Measurements from ENCODE around the gene PNPLA3. TPM values are rescaled to one million over a fixed set of nuclear protein-coding genes. Genes with fewer than 3 reads are reported as not detected.

PNPLA3 gene
- total RNA-seq, 6 donors from 2014 or later = 0.59 to 6.3 (median 4.5) TPM

- TF ChIP-seq EP300 (IDR thresholded peaks at IDR 0.05) = no peak
- no peak for TF ChIP-seq POLR2AphosphoS5 (IDR thresholded peaks at IDR 0.05)
- TF ChIP-seq CTCF (IDR thresholded peaks at IDR 0.05) = no peak
- no peak for TF ChIP-seq POLR2A (IDR thresholded peaks at IDR 0.05)
- Histone ChIP-seq H3K4me1 (peaks cover 4 to 12% (median 10%) of the 10 kb centered on the region in 4 donors), H3K4me3 (no peak overlapping the region), H3K27ac (no peak overlapping the region), H3K27me3 (peaks cover 0 to 21% (median 14%) of the 10 kb centered on the region in 4 donors), H3K9me3 (no peaks in the 10 kb centered on the region), H3K36me3 (no peaks in the 10 kb centered on the region)
- ATAC-seq (ENCODE audit: low FRiP score in 2 of 2) = no peak
- DNase-seq = no peak
- WGBS, 2 donors = 86 to 88% methylated on average over 2 to 5 of the region's 5 CpGs
Measured at GRCh38 chr22:43893266-43893665, 30.3 kb upstream of the PNPLA3 start.

GRCh38 chr22:43894122-43894521 is 29.5 kb upstream of the PNPLA3 start:
- 63 to 83% methylated on average over 1 to 4 of the region's 5 CpGs for WGBS, 2 donors
- no peak for DNase-seq

GRCh38 chr22:43895986-43896645 is 27.5 kb upstream of the PNPLA3 start:
- ATAC-seq (ENCODE audit: low FRiP score in 2 of 2) (no peak), DNase-seq (no peak)
- TF ChIP-seq CTCF (IDR thresholded peaks at IDR 0.05) = no peak
- TF ChIP-seq POLR2AphosphoS5 (IDR thresholded peaks at IDR 0.05) = no peak
- TF ChIP-seq EP300 (IDR thresholded peaks at IDR 0.05) = no peak
- Histone ChIP-seq H3K4me3 (no peak overlapping the region), H3K4me1 (peaks cover 3 to 9% (median 9%) of the 10 kb centered on the region in 4 donors), H3K27me3 (peaks cover 0 to 13% (median 10%) of the 10 kb centered on the region in 4 donors), H3K36me3 (no peaks in the 10 kb centered on the region), H3K27ac (no peak overlapping the region), H3K9me3 (no peaks in the 10 kb centered on the region)
- 35 to 38% methylated on average over 9 to 11 of the region's 11 CpGs for WGBS, 2 donors

More at GRCh38 chr22:43894122-43894521, 29.5 kb upstream of the PNPLA3 start:
- Histone ChIP-seq H3K4me3 (no peak overlapping the region), H3K27me3 (peaks cover 0 to 21% (median 14%) of the 10 kb centered on the region in 4 donors), H3K9me3 (no peaks in the 10 kb centered on the region), H3K36me3 (no peaks in the 10 kb centered on the region), H3K4me1 (peaks cover 4 to 12% (median 10%) of the 10 kb centered on the region in 4 donors), H3K27ac (no peak overlapping the region)
- TF ChIP-seq POLR2AphosphoS5 (IDR thresholded peaks at IDR 0.05) (no peak), CTCF (IDR thresholded peaks at IDR 0.05) (no peak), EP300 (IDR thresholded peaks at IDR 0.05) (no peak), POLR2A (IDR thresholded peaks at IDR 0.05) (no peak)
- ATAC-seq (ENCODE audit: low FRiP score in 2 of 2) = no peak

- WGBS, 2 donors = 64 to 72% methylated on average over 9 to 12 of the region's 12 CpGs
- peak in 1 of 2 donors; percentile 68 for ATAC-seq (ENCODE audit: low FRiP score in 2 of 2)
Measured at GRCh38 chr22:43897751-43898261, 25.8 kb upstream of the PNPLA3 start.

More at GRCh38 chr22:43897751-43898261, 25.8 kb upstream of the PNPLA3 start:
- Histone ChIP-seq H3K36me3 (no peaks in the 10 kb centered on the region), H3K27ac (no peak overlapping the region), H3K27me3 (no peaks in the 10 kb centered on the region), H3K4me1 (no peaks in the 10 kb centered on the region), H3K9me3 (no peaks in the 10 kb centered on the region), H3K4me3 (no peak overlapping the region)
- DNase-seq = no peak
- no peak for TF ChIP-seq CTCF (IDR thresholded peaks at IDR 0.05)
- TF ChIP-seq POLR2A (IDR thresholded peaks at IDR 0.05) = no peak
- TF ChIP-seq EP300 (IDR thresholded peaks at IDR 0.05) = no peak
- TF ChIP-seq POLR2AphosphoS5 (IDR thresholded peaks at IDR 0.05) = no peak

Data from upper lobe of left lung (tissue), 6 donors.